WTC11 (cell line): ENCODE results near the gene SEMA5B. TPM values are rescaled to one million over a fixed set of nuclear protein-coding genes. Genes with fewer than 3 reads are reported as not detected.

ENCODE experiments used
- ATAC-seq: fragments of 200-7000 bp; cut with Tn5 transposase; 2 replicates; pipeline ENCODE4 v1.10.0; 2021; ENCODE audit warnings: mild to moderate bottlenecking, moderate library complexity
- CTCF ChIA-PET: fragments of 300-600 bp; sonication (Branson Sonifier 250); formaldehyde crosslinking; loops from one replicate; lab custom pipeline; 2021; ENCODE audit warnings: antibody characterized with exemption; lab: Charles Lee
- POLR2A ChIA-PET: fragments of 350-600 bp; sonication (Branson Sonifier 250); formaldehyde crosslinking; loops from one replicate; lab custom pipeline; 2021; ENCODE audit warnings: antibody characterized with exemption; lab: Charles Lee
- DNase-seq: peaks from one replicate; pipeline ENCODE4 v3.0.0; 2021; ENCODE audit warnings: low spot score
- H3K27ac Mint-ChIP-seq: 2 replicates; pipeline ENCODE4 v1.8.0; 2021; ENCODE audit warnings: mixed read lengths
- H3K27me3 Mint-ChIP-seq: 2 replicates; pipeline ENCODE4 v1.8.0; 2021; ENCODE audit warnings: low read depth, mild to moderate bottlenecking, moderate library complexity, mixed read lengths
- H3K36me3 Mint-ChIP-seq: 2 replicates; pipeline ENCODE4 v1.8.0; 2021; ENCODE audit warnings: mixed read lengths
- H3K4me1 Mint-ChIP-seq: 2 replicates; pipeline ENCODE4 v1.8.0; 2022; ENCODE audit warnings: mixed read lengths
- H3K4me3 Mint-ChIP-seq: 2 replicates; pipeline ENCODE4 v1.8.0; 2021; ENCODE audit warnings: mild to moderate bottlenecking, moderate library complexity, mixed read lengths
- H3K9me3 Mint-ChIP-seq: 2 replicates; pipeline ENCODE4 v1.8.0; 2021; ENCODE audit warnings: mixed read lengths
- ARID4B ChIP-seq: sonication (generic); formaldehyde crosslinking; IDR thresholded peaks from 2 replicates; pipeline ENCODE4 v1.8.0; 2023; ENCODE audit warnings: missing genetic modification reagents, mild to moderate bottlenecking, borderline replicate concordance
- ATF2 ChIP-seq: sonication (generic); formaldehyde crosslinking; IDR thresholded peaks from 2 replicates; pipeline ENCODE4 v1.8.1; 2022; ENCODE audit warnings: low read depth, missing genetic modification reagents, borderline replicate concordance
- CDX4 ChIP-seq: fragments of 250-450 bp; sonication (Bioruptor Pico); IDR thresholded peaks from 2 replicates; pipeline ENCODE4 v1.9.0; 2021; ENCODE audit warnings: moderate library complexity, mild to moderate bottlenecking, inconsistent platforms, borderline replicate concordance
- CREM ChIP-seq: sonication (generic); formaldehyde crosslinking; IDR thresholded peaks from 2 replicates; pipeline ENCODE4 v1.8.1; 2022; ENCODE audit warnings: mild to moderate bottlenecking, missing genetic modification reagents, moderate library complexity
- ETV6 ChIP-seq: sonication (generic); formaldehyde crosslinking; IDR thresholded peaks from 2 replicates; pipeline ENCODE4 v1.8.1; 2022; ENCODE audit warnings: mild to moderate bottlenecking, missing genetic modification reagents
- FOXP1 ChIP-seq: sonication (generic); formaldehyde crosslinking; IDR thresholded peaks from 2 replicates; pipeline ENCODE4 v1.8.0; 2022; ENCODE audit warnings: missing genetic modification reagents, mild to moderate bottlenecking, moderate library complexity, borderline replicate concordance
- FOXP4 ChIP-seq: sonication (generic); formaldehyde crosslinking; IDR thresholded peaks from 2 replicates; pipeline ENCODE4 v1.8.0; 2022; ENCODE audit warnings: mild to moderate bottlenecking, missing genetic modification reagents
- GABPB1 ChIP-seq: sonication (generic); formaldehyde crosslinking; IDR thresholded peaks from 2 replicates; pipeline ENCODE4 v1.8.1; 2023; ENCODE audit warnings: mild to moderate bottlenecking, missing genetic modification reagents
- HMGA2 ChIP-seq: fragments of 250-450 bp; sonication (Bioruptor Pico); IDR thresholded peaks from 2 replicates; pipeline ENCODE4 v1.4.0; 2021; ENCODE audit warnings: mild to moderate bottlenecking, moderate library complexity
- JAZF1 ChIP-seq: fragments of 250-450 bp; sonication (Bioruptor Pico); IDR thresholded peaks from 2 replicates; pipeline ENCODE4 v1.9.0; 2021; ENCODE audit warnings: moderate library complexity, mild to moderate bottlenecking, inconsistent platforms
- NFATC4 ChIP-seq: fragments of 250-450 bp; sonication (Bioruptor Pico); IDR thresholded peaks from 2 replicates; pipeline ENCODE4 v1.9.0; 2021; ENCODE audit warnings: mild to moderate bottlenecking
- NFE2L1 ChIP-seq: sonication (generic); formaldehyde crosslinking; IDR thresholded peaks from 2 replicates; pipeline ENCODE4 v1.8.1; 2023; ENCODE audit warnings: missing genetic modification reagents
- NFYB ChIP-seq: sonication (generic); formaldehyde crosslinking; conservative IDR thresholded peaks from 2 replicates; pipeline ENCODE4 v1.8.0; 2022; ENCODE audit warnings: low read depth, missing genetic modification reagents
- NR3C1 ChIP-seq: sonication (generic); formaldehyde crosslinking; conservative IDR thresholded peaks from 2 replicates; pipeline ENCODE4 v1.8.1; 2023; ENCODE audit warnings: low read depth, mild to moderate bottlenecking, missing genetic modification reagents
- RORB ChIP-seq: fragments of 250-450 bp; sonication (Bioruptor Pico); IDR thresholded peaks from 2 replicates; pipeline ENCODE4 v1.9.0; 2021; ENCODE audit warnings: mild to moderate bottlenecking
- SMAD3 ChIP-seq: sonication (generic); formaldehyde crosslinking; IDR thresholded peaks from 2 replicates; pipeline ENCODE4 v1.8.0; 2022; ENCODE audit warnings: missing genetic modification reagents, mild to moderate bottlenecking, borderline replicate concordance
- SP1 ChIP-seq: sonication (generic); formaldehyde crosslinking; conservative IDR thresholded peaks from 2 replicates; pipeline ENCODE4 v1.8.1; 2022; ENCODE audit warnings: missing genetic modification reagents
- STAT6 ChIP-seq: sonication (generic); formaldehyde crosslinking; conservative IDR thresholded peaks from 2 replicates; pipeline ENCODE4 v1.8.1; 2023; ENCODE audit warnings: mild to moderate bottlenecking, low read depth, missing genetic modification reagents, moderate library complexity
- TEAD1 ChIP-seq: sonication (generic); formaldehyde crosslinking; IDR thresholded peaks from 2 replicates; pipeline ENCODE4 v1.8.0; 2022; ENCODE audit warnings: mild to moderate bottlenecking, missing genetic modification reagents
- USF2 ChIP-seq: sonication (generic); formaldehyde crosslinking; IDR thresholded peaks from 2 replicates; pipeline ENCODE4 v1.8.1; 2023; ENCODE audit warnings: mild to moderate bottlenecking, missing genetic modification reagents, moderate library complexity
- ZNF425 ChIP-seq: fragments of 250-450 bp; sonication (Bioruptor Pico); conservative IDR thresholded peaks from 2 replicates; pipeline ENCODE4 v1.9.0; 2021; ENCODE audit warnings: mild to moderate bottlenecking
- total RNA-seq: library from RNA; stranded (reverse); gene quantifications from 3 replicates; pipeline ENCODE4 v1.2.3, GENCODE V29; 2021

The SEMA5B gene
- total RNA-seq, 1 experiment from 2014 or later, result 20.7 TPM

GRCh38 chr3:123013876-123014275 is 13.7 kb downstream of the SEMA5B start (continued):
- no peak for TF ChIP-seq ARID4B (CRISPR knock-in tag)
- TF ChIP-seq CREM (CRISPR knock-in tag), result no peak
- no peak for TF ChIP-seq USF2 (CRISPR knock-in tag)
- TF ChIP-seq ATF2, result no peak
- TF ChIP-seq FOXP1, result no peak
- TF ChIP-seq ZNF425, result no peak
- no peak for TF ChIP-seq SMAD3 (CRISPR knock-in tag)
- TF ChIP-seq CDX4 (CRISPR knock-in tag), result no peak
- TF ChIP-seq STAT6 (CRISPR knock-in tag), result no peak
- no peak for TF ChIP-seq RORB (CRISPR knock-in tag)
- TF ChIP-seq NFATC4, result no peak
- no peak for TF ChIP-seq GABPB1 (CRISPR knock-in tag)

GRCh38 chr3:123012652-123013051 is 14.9 kb downstream of the SEMA5B start:
- H3K36me3 Mint-ChIP-seq, result no peaks in the 10 kb centered on the region
- ChIA-PET CTCF (no interaction called here), POLR2A (interaction anchor here (1.2 kb wide), 1 partner anchor 70 kb away, joined by 3 read pairs; no protein-coding TSS in a partner anchor)
- no peaks in the 10 kb centered on the region for H3K9me3 Mint-ChIP-seq
- peaks cover 21% of the 10 kb centered on the region for H3K4me1 Mint-ChIP-seq
- no peak overlapping the region for H3K27ac Mint-ChIP-seq
- DNase-seq (no peak), ATAC-seq (no peak)
- no peaks in the 10 kb centered on the region for H3K27me3 Mint-ChIP-seq
- no peak overlapping the region for H3K4me3 Mint-ChIP-seq
- TF ChIP-seq FOXP4 (no peak), NFYB (CRISPR knock-in tag) (no peak), JAZF1 (CRISPR knock-in tag) (no peak), NR3C1 (no peak), TEAD1 (no peak), ETV6 (CRISPR knock-in tag) (no peak), ZNF425 (no peak), SMAD3 (CRISPR knock-in tag) (no peak), NFE2L1 (CRISPR knock-in tag) (no peak), HMGA2 (CRISPR knock-in tag) (no peak), SP1 (CRISPR knock-in tag) (no peak)
